Karpas-422 (cell line): ENCODE measurements around the gene CFAP410. TPM values are rescaled to one million over a fixed set of nuclear protein-coding genes. Genes with fewer than 3 reads are reported as not detected.
A peak's percentile ranks its signal among the peaks of the same experiment; 100 is the strongest.

Experiments
- DNase-seq: peaks from one replicate; pipeline ENCODE4 v3.0.0-alpha.2; 2015
- H2AFZ ChIP-seq: fragments of 200-600 bp; sonication (generic); 2 replicates; pipeline ENCODE4 v1.6.1; 2014; ENCODE audit warnings: antibody characterized with exemption, low read length, mixed read lengths
- H3K27ac ChIP-seq: fragments of 200-600 bp; sonication (generic); 2 replicates; pipeline ENCODE4 v1.5.1; 2014; ENCODE audit warnings: mild to moderate bottlenecking, low read length, moderate library complexity
- H3K27me3 ChIP-seq: fragments of 200-600 bp; sonication (generic); 2 replicates; pipeline ENCODE4 v1.6.1; 2014; ENCODE audit warnings: low read length, mixed read lengths
- H3K36me3 ChIP-seq: fragments of 200-600 bp; sonication (generic); 2 replicates; pipeline ENCODE4 v1.6.1; 2014; ENCODE audit warnings: low read length, mixed read lengths; ENCODE audit not compliant: insufficient read depth
- H3K4me1 ChIP-seq: fragments of 200-600 bp; sonication (generic); 2 replicates; pipeline ENCODE4 v1.6.1; 2014; ENCODE audit warnings: mild to moderate bottlenecking, low read length, mixed read lengths
- H3K4me2 ChIP-seq: fragments of 200-600 bp; sonication (generic); 2 replicates; pipeline ENCODE4 v1.6.1; 2014; ENCODE audit warnings: low read length, low read depth, mild to moderate bottlenecking; ENCODE audit not compliant: poor library complexity, severe bottlenecking
- H3K4me3 ChIP-seq: fragments of 200-600 bp; sonication (generic); 2 replicates; pipeline ENCODE4 v1.5.1; 2014; ENCODE audit warnings: mild to moderate bottlenecking, antibody characterized with exemption, low read length, mixed read lengths
- H3K79me2 ChIP-seq: fragments of 200-600 bp; sonication (generic); 2 replicates; pipeline ENCODE4 v1.6.1; 2014; ENCODE audit warnings: mild to moderate bottlenecking, low read length, mixed read lengths
- H3K9ac ChIP-seq: fragments of 200-600 bp; sonication (generic); 2 replicates; pipeline ENCODE4 v1.6.0; 2014; ENCODE audit warnings: low read length
- H3K9me2 ChIP-seq: fragments of 200-600 bp; sonication (generic), shearing (Covaris generic); replicated peaks from 2 replicates; pipeline ENCODE4 v1.6.0; 2014; ENCODE audit warnings: mild to moderate bottlenecking, low read length, moderate library complexity; ENCODE audit not compliant: insufficient read depth
- H3K9me3 ChIP-seq: fragments of 300-700, 200-600 bp; sonication (generic); 2 replicates; pipeline ENCODE4 v1.6.1; 2014; ENCODE audit warnings: low read length, mixed read lengths
- H4K20me1 ChIP-seq: fragments of 200-600 bp; sonication (generic); 2 replicates; pipeline ENCODE4 v1.6.1; 2014; ENCODE audit warnings: mild to moderate bottlenecking, antibody characterized with exemption, low read length, low read depth; ENCODE audit not compliant: insufficient read depth
- total RNA-seq: library from RNA; depleted of rRNA; stranded (reverse); fragments of >200 nt; shearing (Covaris generic); gene quantifications from 2 replicates; pipeline ENCODE4 v1.2.3, GENCODE V29; 2014; ENCODE audit warnings: low replicate concordance

CFAP410 gene
- total RNA-seq, 1 experiment from 2014 or later = 7.9 TPM

DNA sequence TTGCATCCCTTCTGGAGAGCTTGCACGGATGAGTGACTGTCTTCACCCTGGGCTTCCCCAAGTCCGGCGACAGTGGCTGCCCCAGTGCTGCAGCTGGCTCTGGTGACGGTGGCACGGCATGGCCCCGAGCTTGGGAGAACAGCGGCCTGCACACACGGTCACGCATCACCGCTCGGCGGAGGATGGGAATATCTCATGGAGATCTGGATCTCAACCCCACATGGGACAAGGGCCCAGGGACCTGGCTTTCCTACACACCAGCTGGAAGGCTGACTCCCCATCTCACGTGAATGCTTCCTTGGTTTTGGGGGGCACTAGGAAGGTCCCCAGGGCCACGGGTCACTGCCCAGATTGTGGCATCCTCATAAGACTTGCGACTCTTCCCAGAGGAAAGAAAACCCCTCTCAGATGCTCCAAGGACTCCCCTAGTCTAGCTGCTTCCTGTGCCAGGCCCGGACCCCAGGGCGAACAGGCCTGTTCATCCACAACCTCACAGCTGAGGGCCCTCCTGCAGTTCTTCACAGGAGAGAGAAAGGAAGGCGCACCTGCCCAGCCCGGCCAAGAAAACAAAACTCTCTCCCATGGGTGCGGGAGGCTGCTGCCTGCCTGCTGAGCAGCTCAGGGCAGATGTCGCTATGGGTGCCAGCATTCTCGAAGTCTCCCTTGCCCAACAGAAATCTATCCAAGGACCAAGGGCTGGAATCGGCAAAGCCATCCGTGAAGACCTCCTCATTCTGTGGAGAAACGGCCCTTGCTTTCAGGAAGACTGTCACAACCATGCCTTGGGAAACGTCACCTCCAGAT lies 9.9 kb downstream of the CFAP410 start:
- no peak overlapping the region for H3K27ac ChIP-seq
- no peak overlapping the region for H2AFZ ChIP-seq
- no peak overlapping the region for H3K4me2 ChIP-seq
- DNase-seq = peak; percentile 55
- no peak overlapping the region for H3K9ac ChIP-seq
- H3K79me2 ChIP-seq = no peaks in the 10 kb centered on the region
- no peaks in the 10 kb centered on the region for H3K9me2 ChIP-seq
- no peaks in the 10 kb centered on the region for H3K9me3 ChIP-seq
- no peak overlapping the region for H3K4me3 ChIP-seq
- peaks cover 7% of the 10 kb centered on the region for H3K4me1 ChIP-seq
- no peaks in the 10 kb centered on the region for H3K36me3 ChIP-seq
- 0 out of 2 replicates have a peak, but pooled peaks cover 3% of the 10 kb centered on the region for H4K20me1 ChIP-seq
- no peaks in the 10 kb centered on the region for H3K27me3 ChIP-seq

DNA sequence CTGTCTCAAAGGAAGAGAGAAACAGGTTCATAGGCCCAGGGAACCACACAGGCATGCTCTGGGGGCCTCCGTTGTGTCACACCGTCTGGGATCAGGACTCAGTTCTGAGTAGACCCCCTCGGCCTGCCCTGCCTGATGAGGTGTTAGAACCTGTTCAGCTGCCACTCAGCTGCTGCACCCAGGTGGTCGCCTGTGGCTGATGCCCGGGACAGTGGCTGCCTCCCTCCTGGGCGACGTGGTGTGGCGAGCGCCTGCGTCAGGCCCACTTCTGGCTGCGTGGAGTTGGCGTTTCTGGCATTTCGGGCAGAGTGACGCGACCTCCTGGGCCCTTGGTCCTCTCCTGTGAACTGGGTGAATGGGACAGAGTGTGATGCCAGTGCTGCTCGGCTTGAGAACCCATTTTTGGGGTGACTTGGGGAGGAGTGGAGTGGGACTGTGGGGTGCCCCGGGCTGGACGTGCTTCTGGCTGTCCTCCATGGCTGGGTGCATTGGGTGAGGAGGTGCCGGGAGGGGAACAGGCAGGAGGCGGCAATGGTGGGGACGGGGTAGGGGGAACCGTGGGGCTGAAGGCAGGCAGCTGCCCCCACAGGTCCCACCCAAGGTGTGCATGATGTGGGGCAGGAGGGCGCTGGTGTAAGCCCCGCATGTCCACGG lies 10.8 kb downstream of the CFAP410 start:
- no peaks in the 10 kb centered on the region for H3K79me2 ChIP-seq

DNA sequence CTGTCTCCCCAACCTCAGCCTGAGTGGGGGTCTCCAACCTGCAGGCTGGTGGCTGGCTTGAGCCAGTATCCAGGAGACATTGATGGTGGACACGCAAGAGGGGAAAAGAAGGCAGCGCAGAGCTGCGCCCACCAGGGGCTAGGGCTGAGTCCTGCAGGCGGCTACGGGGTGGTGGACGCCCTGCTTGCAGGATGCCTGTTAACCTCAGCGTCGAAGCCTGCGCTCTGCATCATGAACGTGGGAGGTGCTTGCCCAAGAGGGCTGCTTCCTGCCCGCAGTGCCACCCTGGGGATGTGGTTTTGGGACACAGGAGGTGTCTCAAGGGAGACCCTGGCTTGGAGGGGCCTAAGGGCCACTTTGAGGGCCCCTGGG lies 11.6 kb downstream of the CFAP410 start:
- H3K9me3 ChIP-seq = no peaks in the 10 kb centered on the region
- no peaks in the 10 kb centered on the region for H3K79me2 ChIP-seq
- no peak overlapping the region for H3K9ac ChIP-seq
- H3K27me3 ChIP-seq = no peaks in the 10 kb centered on the region
- H3K4me1 ChIP-seq = no peaks in the 10 kb centered on the region
- H3K9me2 ChIP-seq = no peaks in the 10 kb centered on the region
- H2AFZ ChIP-seq = no peak overlapping the region
- no peaks in the 10 kb centered on the region for H3K36me3 ChIP-seq
- H3K4me3 ChIP-seq = no peak overlapping the region
- no peak overlapping the region for H3K27ac ChIP-seq
- H4K20me1 ChIP-seq = 0 out of 2 replicates have a peak, but pooled peaks cover 3% of the 10 kb centered on the region
- no peak overlapping the region for H3K4me2 ChIP-seq
- no peak for DNase-seq

More for the DNA sequence above, 10.8 kb downstream of the CFAP410 start:
- no peak overlapping the region for H3K27ac ChIP-seq
- 0 out of 2 replicates have a peak, but pooled peaks cover 3% of the 10 kb centered on the region for H4K20me1 ChIP-seq
- H3K9ac ChIP-seq = no peak overlapping the region
- DNase-seq = no peak
- H3K4me2 ChIP-seq = no peak overlapping the region
- H3K4me1 ChIP-seq = no peaks in the 10 kb centered on the region
- H3K4me3 ChIP-seq = no peak overlapping the region
- no peaks in the 10 kb centered on the region for H3K27me3 ChIP-seq
- H3K9me2 ChIP-seq = no peaks in the 10 kb centered on the region
- no peaks in the 10 kb centered on the region for H3K9me3 ChIP-seq
- no peak overlapping the region for H2AFZ ChIP-seq
- no peaks in the 10 kb centered on the region for H3K36me3 ChIP-seq

DNA sequence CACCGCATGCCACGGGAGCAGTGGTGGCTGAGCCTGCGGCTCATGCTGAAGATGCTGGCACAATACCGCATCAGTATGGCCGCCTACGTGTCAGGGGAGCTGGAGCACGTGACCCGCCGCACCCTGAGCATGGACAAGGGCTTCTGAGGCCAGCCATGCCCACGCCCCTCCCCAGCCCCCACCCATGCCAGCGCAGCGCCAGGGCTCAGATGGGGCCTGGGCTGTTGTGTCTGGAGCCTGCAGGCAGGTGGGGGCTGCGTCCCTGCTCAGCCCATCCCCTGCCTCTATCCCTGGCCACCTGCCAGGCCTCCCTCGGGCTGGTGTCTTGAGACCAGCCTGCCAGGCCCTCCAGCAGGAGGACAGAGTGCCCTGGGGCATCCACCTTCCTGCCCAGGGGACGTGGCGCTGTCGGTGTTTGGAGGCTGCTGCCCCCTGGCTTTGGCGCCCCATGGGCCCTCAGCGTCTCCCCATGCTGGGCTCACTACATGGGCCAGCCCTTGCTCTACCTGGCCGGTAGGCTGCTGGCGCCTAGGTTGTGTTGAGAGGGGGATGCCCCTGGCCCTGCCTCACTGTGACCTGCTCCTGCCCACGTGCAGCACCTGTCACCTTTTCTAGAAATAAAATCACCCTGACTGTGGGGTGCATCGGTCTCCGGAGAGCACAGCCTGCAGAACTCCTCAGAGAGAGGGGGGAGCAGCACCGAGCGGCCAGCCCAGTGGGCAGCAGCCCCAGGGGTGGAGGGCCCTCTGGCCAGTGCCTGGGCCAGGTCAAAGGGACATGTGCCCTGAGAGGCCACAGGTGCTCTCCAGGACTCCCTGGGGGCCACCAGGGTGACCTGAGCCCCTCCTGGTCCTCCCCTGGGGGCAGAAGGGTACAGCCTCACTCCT lies 12.2 kb downstream of the CFAP410 start:
- no peak for DNase-seq
- no peak overlapping the region for H3K9ac ChIP-seq
- H3K9me2 ChIP-seq = no peaks in the 10 kb centered on the region
- no peak overlapping the region for H2AFZ ChIP-seq
- H3K27ac ChIP-seq = no peak overlapping the region
- no peaks in the 10 kb centered on the region for H3K36me3 ChIP-seq
- 0 out of 2 replicates have a peak, but pooled peaks cover 3% of the 10 kb centered on the region for H4K20me1 ChIP-seq
- H3K4me1 ChIP-seq = no peaks in the 10 kb centered on the region
- H3K4me3 ChIP-seq = no peak overlapping the region
- H3K79me2 ChIP-seq = no peaks in the 10 kb centered on the region
- H3K27me3 ChIP-seq = no peaks in the 10 kb centered on the region
- H3K4me2 ChIP-seq = no peak overlapping the region
- H3K9me3 ChIP-seq = no peaks in the 10 kb centered on the region

DNA sequence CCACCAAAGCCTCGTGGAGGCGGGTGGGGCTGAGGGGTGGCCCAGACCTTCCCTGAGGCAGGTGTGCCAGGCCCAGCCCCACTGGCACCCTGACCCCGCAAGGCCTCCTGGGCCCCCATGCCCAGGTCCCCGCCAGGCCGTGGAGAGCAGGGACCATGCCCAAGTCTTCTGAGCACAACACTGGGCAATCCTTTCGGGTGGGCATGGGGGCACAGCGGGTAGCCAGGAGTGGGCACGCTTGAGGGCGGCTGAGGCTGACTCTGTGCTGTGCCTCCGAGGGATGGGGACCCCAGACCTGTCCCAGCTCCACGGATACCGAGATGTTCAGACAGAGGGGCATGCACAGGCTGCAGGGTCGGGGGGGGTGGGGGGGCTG lies 12.9 kb downstream of the CFAP410 start:
- no peaks in the 10 kb centered on the region for H3K27me3 ChIP-seq
- H3K79me2 ChIP-seq = no peaks in the 10 kb centered on the region
- DNase-seq = no peak
- H3K4me3 ChIP-seq = no peak overlapping the region
- no peak overlapping the region for H3K4me2 ChIP-seq
- H3K4me1 ChIP-seq = no peaks in the 10 kb centered on the region
- no peaks in the 10 kb centered on the region for H3K36me3 ChIP-seq
- H3K9me3 ChIP-seq = no peaks in the 10 kb centered on the region
- H3K9ac ChIP-seq = no peak overlapping the region
- 0 out of 2 replicates have a peak, but pooled peaks cover 3% of the 10 kb centered on the region for H4K20me1 ChIP-seq
- no peak overlapping the region for H2AFZ ChIP-seq
- no peaks in the 10 kb centered on the region for H3K9me2 ChIP-seq
- H3K27ac ChIP-seq = no peak overlapping the region

DNA sequence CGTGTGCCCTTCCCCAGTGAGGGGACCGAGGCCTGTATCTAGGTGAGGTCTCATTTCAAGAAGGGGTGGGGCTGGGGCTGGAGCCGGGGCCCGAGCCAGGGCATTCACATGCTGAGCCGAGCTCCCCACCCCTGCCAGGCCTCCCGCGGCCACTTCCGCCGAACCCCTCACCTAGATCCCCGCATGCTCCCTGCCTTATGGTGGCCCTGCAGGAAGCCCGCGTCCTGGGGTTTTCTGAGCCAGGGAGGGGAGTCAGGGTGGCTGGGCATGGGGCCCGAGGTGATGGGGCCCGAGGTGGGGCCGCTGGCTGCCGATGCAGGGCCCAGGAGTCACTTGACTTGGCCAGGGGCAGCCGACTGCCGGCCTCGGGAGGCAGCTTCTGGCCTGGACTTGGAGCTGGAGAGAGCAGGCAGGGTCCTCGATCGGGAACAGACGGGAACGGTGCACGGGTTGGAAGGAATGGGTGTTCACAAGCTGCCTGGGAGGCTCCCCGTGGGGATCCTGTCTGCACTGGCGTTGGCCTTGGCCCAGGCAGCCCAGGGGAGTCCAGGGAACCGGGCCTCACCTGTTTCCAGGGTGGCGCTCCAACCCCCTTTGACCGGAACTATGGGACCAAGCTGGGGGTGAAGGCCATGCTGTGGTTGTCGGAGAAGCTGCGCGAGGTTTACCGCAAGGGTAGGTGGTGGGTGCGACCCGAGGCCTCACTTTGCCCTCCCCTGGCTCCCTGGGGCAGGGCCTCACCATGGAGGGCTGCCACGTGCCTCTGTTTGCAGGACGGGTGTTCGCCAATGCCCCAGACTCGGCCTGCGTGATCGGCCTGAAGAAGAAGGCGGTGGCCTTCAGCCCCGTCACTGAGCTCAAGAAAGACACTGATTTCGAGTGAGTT lies 13.6 kb downstream of the CFAP410 start:
- Histone ChIP-seq H3K79me2 (no peaks in the 10 kb centered on the region), H4K20me1 (0 out of 2 replicates have a peak, but pooled peaks cover 3% of the 10 kb centered on the region), H3K4me2 (no peak overlapping the region), H3K9me3 (no peaks in the 10 kb centered on the region), H3K4me1 (no peaks in the 10 kb centered on the region), H3K4me3 (no peak overlapping the region), H3K36me3 (no peaks in the 10 kb centered on the region), H3K27me3 (no peaks in the 10 kb centered on the region), H3K27ac (no peak overlapping the region), H3K9me2 (no peaks in the 10 kb centered on the region), H2AFZ (no peak overlapping the region), H3K9ac (no peak overlapping the region)
- DNase-seq = no peak

DNA sequence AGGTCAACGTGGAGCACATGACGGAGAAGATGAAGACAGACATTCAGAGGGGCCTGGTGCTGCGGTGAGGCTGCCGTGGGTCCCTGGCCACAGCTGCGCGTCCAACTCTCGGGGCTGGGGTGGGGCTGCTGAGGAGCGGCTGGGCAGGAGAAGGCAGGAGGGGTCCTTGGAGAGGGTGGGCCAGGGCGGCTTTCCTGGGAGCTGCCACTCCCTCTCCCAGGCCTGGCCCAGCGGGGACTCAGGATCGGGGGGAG lies 14.4 kb downstream of the CFAP410 start:
- H3K9me2 ChIP-seq = no peaks in the 10 kb centered on the region
- no peak overlapping the region for H2AFZ ChIP-seq
- no peaks in the 10 kb centered on the region for H3K36me3 ChIP-seq
- DNase-seq = no peak
- H3K4me2 ChIP-seq = no peak overlapping the region
- no peak overlapping the region for H3K27ac ChIP-seq
- no peak overlapping the region for H3K9ac ChIP-seq
- no peaks in the 10 kb centered on the region for H3K4me1 ChIP-seq
- H3K9me3 ChIP-seq = no peaks in the 10 kb centered on the region
- H3K79me2 ChIP-seq = no peaks in the 10 kb centered on the region
- no peaks in the 10 kb centered on the region for H3K27me3 ChIP-seq
- no peak overlapping the region for H3K4me3 ChIP-seq
- H4K20me1 ChIP-seq = 0 out of 2 replicates have a peak, but pooled peaks cover 3% of the 10 kb centered on the region
